ENCODE data around the gene DSG2.

The DSG2 gene

GRCh38 chr18:31573051-31573450, 75.1 kb downstream of the DSG2 start (continued):
- TF ChIP-seq PATZ1 (CRISPR knock-in tag; IDR thresholded peaks at IDR 0.05; ENCODE audit: borderline replicate concordance) (no peak), ZNF70 (CRISPR knock-in tag; IDR thresholded peaks at IDR 0.05) (no peak), OSR1 (CRISPR knock-in tag; IDR thresholded peaks at IDR 0.05) (no peak), ESRRG (CRISPR knock-in tag; IDR thresholded peaks at IDR 0.05) (no peak), ZFP3 (CRISPR knock-in tag; IDR thresholded peaks at IDR 0.05) (no peak), CSDC2 (CRISPR knock-in tag; IDR thresholded peaks at IDR 0.05) (no peak), ZNF565 (CRISPR knock-in tag; conservative IDR thresholded peaks at IDR 0.05; ENCODE audit: low read depth) (no peak), CREB5 (CRISPR knock-in tag; IDR thresholded peaks at IDR 0.05; ENCODE audit: low read depth) (no peak), ZNF8 (CRISPR knock-in tag; IDR thresholded peaks at IDR 0.05) (no peak), RARB (CRISPR knock-in tag; IDR thresholded peaks at IDR 0.05) (no peak)

- no peak for ATAC-seq
- TF ChIP-seq TOX (CRISPR knock-in tag; IDR thresholded peaks at IDR 0.05; ENCODE audit: borderline replicate concordance) (no peak), ESRRG (CRISPR knock-in tag; IDR thresholded peaks at IDR 0.05) (no peak)
These were observed 76.4 kb downstream of the DSG2 start for GRCh38 chr18:31574359-31574758.

GRCh38 chr18:31575515-31576257, 77.7 kb downstream of the DSG2 start:
- ATAC-seq, result no peak
- TF ChIP-seq CREB5 (CRISPR knock-in tag; IDR thresholded peaks at IDR 0.05; ENCODE audit: low read depth) (no peak), PPARA (CRISPR knock-in tag; IDR thresholded peaks at IDR 0.05; ENCODE audit: borderline replicate concordance) (no peak), ISL1 (CRISPR knock-in tag; IDR thresholded peaks at IDR 0.05) (no peak), ZC3H10 (CRISPR knock-in tag; IDR thresholded peaks at IDR 0.05) (no peak), CSRNP3 (CRISPR knock-in tag; IDR thresholded peaks at IDR 0.05) (no peak), ZNF8 (CRISPR knock-in tag; IDR thresholded peaks at IDR 0.05) (no peak), ZNF70 (CRISPR knock-in tag; IDR thresholded peaks at IDR 0.05) (no peak), ESRRG (CRISPR knock-in tag; IDR thresholded peaks at IDR 0.05) (no peak), ARNTL (CRISPR knock-in tag; IDR thresholded peaks at IDR 0.05; ENCODE audit: borderline replicate concordance, low read depth) (no peak), ZNF565 (CRISPR knock-in tag; conservative IDR thresholded peaks at IDR 0.05; ENCODE audit: low read depth) (no peak), OSR1 (CRISPR knock-in tag; IDR thresholded peaks at IDR 0.05) (no peak), BACH2 (CRISPR knock-in tag; IDR thresholded peaks at IDR 0.05; ENCODE audit: borderline replicate concordance) (no peak), RARB (CRISPR knock-in tag; IDR thresholded peaks at IDR 0.05) (no peak), TSHZ2 (CRISPR knock-in tag; IDR thresholded peaks at IDR 0.05) (no peak), ZFP30 (CRISPR knock-in tag; IDR thresholded peaks at IDR 0.05) (no peak)

- no peak for ATAC-seq
- TF ChIP-seq ZNF70 (CRISPR knock-in tag; IDR thresholded peaks at IDR 0.05) (no peak), ARNTL (CRISPR knock-in tag; IDR thresholded peaks at IDR 0.05; ENCODE audit: borderline replicate concordance, low read depth) (no peak), ZFP3 (CRISPR knock-in tag; IDR thresholded peaks at IDR 0.05) (no peak), GLIS3 (CRISPR knock-in tag; IDR thresholded peaks at IDR 0.05) (no peak), TOX (CRISPR knock-in tag; IDR thresholded peaks at IDR 0.05; ENCODE audit: borderline replicate concordance) (no peak), CSRNP3 (CRISPR knock-in tag; IDR thresholded peaks at IDR 0.05) (no peak), SNAI2 (CRISPR knock-in tag; IDR thresholded peaks at IDR 0.05) (no peak), ZC3H10 (CRISPR knock-in tag; IDR thresholded peaks at IDR 0.05) (no peak), ISL1 (CRISPR knock-in tag; IDR thresholded peaks at IDR 0.05) (no peak), TCF4 (CRISPR knock-in tag; IDR thresholded peaks at IDR 0.05; ENCODE audit: borderline replicate concordance) (no peak), OSR1 (CRISPR knock-in tag; IDR thresholded peaks at IDR 0.05) (no peak)
These were observed 78.7 kb downstream of the DSG2 start for GRCh38 chr18:31576670-31577069.
